Epithelial cell of proximal tubule (primary cell): Measurements from ENCODE around the gene EDARADD. TPM values are rescaled to one million over a fixed set of nuclear protein-coding genes. Genes with fewer than 3 reads are reported as not detected.

Source experiments
- DNase-seq: peaks from one replicate; pipeline ENCODE4 v3.0.0-alpha.2; 2011; ENCODE audit warnings: low read depth
- H3K4me3 ChIP-seq: 2 replicates; pipeline ENCODE4 v1.5.1; 2011; ENCODE audit warnings: low read depth, mild to moderate bottlenecking, low read length
- CTCF ChIP-seq: conservative IDR thresholded peaks from 2 replicates; pipeline ENCODE4 v1.5.1; 2012; ENCODE audit warnings: low read depth, mild to moderate bottlenecking, low read length
- total RNA-seq: library from RNA; depleted of rRNA; stranded (reverse); fragments of >200 nt; gene quantifications from 2 replicates; pipeline ENCODE4 v1.2.3, GENCODE V29; 2015

Gene EDARADD
- total RNA-seq, 1 donor from 2014 or later, result 1.1 TPM

DNA sequence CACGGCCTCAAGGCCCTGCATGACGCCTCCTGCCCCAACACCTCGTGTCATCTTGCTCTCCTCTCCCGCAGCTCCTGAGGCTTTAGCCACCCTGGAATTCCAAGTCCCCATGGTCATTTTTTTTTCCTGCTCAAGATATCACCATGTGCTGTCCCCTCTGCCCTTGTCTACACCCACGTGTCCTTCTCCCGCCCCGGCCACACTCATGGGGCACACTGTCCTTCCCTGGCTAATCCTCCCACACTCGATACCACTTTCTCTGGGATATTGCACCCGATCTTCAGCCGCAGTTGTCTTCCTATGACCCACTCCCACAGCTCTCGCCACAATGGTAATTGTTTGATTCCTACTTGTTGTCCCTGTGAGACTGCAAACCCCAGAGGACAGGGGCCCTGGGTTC is 100.0 kb downstream of the EDARADD start:
- H3K4me3 ChIP-seq, result no peak overlapping the region
- DNase-seq, result no peak
- no peak for TF ChIP-seq CTCF

GRCh38 chr1:236494586-236495466 is 100.7 kb downstream of the EDARADD start:
- no peak for TF ChIP-seq CTCF
- no peak overlapping the region for H3K4me3 ChIP-seq
- DNase-seq, result no peak

DNA sequence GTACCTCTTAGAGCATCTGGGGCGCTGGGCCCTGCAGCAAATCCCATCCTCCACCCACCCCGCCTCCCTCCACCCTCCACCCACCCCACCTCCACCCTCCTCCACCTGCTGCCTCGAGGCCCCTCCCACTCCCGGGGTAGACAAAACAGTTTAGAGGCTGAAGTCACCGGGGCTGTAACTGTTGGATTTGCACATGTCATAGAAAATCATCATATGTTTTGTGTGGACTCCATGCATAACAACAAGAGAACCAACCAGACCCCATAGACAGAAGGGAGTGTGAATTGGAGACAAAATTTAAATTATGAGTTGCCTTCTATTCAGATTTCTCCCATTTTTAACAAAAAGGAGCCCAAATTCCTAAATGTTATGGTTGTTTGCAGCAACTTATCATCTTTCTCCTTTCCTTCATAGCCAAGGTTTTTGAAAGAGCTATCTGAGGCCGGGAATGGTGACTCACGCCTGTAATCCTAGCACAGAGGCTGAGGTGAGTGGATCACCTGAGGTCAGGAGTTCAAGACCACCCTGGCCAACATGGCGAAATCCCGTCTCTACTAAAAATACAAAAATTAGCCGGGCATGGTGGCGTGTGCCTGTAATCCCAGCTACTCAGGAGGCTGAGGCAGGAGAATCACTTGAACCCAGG is 101.5 kb downstream of the EDARADD start:
- TF ChIP-seq CTCF, result no peak
- H3K4me3 ChIP-seq, result no peak overlapping the region
- DNase-seq, result no peak

DNA sequence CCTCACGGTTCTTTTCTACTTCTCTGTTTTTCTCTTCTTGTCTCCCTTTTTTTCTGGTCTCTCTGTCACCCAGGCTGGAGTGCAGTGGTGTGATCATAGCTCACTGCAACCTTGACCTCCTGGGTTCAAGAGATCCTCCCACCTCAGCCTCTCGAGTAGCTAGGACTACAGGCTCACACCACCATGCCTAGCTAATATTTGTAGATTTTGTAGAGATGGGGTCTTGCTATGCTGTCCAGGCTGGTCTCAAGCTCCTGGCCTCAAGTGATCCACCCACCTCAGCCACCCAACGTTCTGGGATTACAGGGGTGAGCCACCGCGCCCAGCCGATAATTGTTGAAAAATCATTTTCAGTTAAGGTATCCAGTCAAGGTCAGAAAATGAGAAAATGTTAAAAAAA is 103.8 kb downstream of the EDARADD start:
- DNase-seq, result no peak
- TF ChIP-seq CTCF, result no peak
- H3K4me3 ChIP-seq, result no peak overlapping the region

- no peak overlapping the region for H3K4me3 ChIP-seq
- TF ChIP-seq CTCF, result no peak
- DNase-seq, result no peak
Observed at GRCh38 chr1:236501093-236501492, 107.0 kb downstream of the EDARADD start.

GRCh38 chr1:236502579-236502971 is 108.5 kb downstream of the EDARADD start:
- DNase-seq, result no peak
- no peak overlapping the region for H3K4me3 ChIP-seq
- no peak for TF ChIP-seq CTCF
